ENCODE measurements around the gene RRAS.

GRCh38 chr19:49652551-49653465, 12.9 kb upstream of the RRAS start:
- TF ChIP-seq CTCF (IDR thresholded peaks at IDR 0.05), result no peak
- no peak for TF ChIP-seq ZFX (IDR thresholded peaks at IDR 0.05; ENCODE audit: borderline replicate concordance)

All from 22Rv1 (cell line).